ENCODE results near the gene SMOC2. TPM values are rescaled to one million over a fixed set of nuclear protein-coding genes. Genes with fewer than 3 reads are reported as not detected.

Gene SMOC2
- total RNA-seq, 2 donors from 2014 or later = 25.6 to 29.6 TPM

DNA sequence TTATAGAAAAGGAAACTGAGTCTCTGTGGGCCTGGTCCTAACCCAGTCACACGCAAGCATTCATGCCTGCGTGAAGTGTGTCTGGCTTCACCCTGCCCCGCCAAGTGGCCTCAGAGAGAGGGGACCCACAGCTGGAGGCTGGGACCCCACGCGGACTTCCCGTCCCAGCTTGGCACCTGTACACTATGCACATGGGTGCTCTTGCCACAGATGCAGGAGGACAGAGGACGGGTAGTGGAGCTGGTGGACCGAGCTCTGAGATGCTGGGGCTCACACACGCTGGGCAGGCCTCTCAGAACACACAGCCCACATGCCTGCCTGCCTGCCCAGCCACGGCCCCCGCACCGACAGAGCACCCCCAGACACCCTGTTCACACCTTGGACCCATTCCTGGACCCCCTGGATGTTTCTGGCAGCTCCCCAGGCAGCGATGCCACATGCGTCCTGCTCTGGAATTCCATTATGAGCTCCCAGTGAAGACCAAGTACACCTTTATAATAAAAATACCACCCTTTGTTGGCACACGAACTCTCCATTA lies 24.9 kb upstream of the SMOC2 start:
- Histone ChIP-seq H3K27me3 (no peaks in the 10 kb centered on the region), H3K9ac (ENCODE audit: low read depth in 2 of 2, low read length in 2 of 2) (no peak overlapping the region), H3K27ac (no peak overlapping the region), H3K4me1 (no peaks in the 10 kb centered on the region), H3K4me3 (no peak overlapping the region), H3K36me3 (no peaks in the 10 kb centered on the region), H3K9me3 (no peaks in the 10 kb centered on the region)
- DNase-seq = no peak
- intact Hi-C loops (cut with DNase I) = no loop called here
- TF ChIP-seq, protein P1, sequence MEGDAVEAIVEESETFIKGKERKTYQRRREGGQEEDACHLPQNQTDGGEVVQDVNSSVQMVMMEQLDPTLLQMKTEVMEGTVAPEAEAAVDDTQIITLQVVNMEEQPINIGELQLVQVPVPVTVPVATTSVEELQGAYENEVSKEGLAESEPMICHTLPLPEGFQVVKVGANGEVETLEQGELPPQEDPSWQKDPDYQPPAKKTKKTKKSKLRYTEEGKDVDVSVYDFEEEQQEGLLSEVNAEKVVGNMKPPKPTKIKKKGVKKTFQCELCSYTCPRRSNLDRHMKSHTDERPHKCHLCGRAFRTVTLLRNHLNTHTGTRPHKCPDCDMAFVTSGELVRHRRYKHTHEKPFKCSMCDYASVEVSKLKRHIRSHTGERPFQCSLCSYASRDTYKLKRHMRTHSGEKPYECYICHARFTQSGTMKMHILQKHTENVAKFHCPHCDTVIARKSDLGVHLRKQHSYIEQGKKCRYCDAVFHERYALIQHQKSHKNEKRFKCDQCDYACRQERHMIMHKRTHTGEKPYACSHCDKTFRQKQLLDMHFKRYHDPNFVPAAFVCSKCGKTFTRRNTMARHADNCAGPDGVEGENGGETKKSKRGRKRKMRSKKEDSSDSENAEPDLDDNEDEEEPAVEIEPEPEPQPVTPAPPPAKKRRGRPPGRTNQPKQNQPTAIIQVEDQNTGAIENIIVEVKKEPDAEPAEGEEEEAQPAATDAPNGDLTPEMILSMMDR (IDR thresholded peaks at IDR 0.05) = no peak

DNA sequence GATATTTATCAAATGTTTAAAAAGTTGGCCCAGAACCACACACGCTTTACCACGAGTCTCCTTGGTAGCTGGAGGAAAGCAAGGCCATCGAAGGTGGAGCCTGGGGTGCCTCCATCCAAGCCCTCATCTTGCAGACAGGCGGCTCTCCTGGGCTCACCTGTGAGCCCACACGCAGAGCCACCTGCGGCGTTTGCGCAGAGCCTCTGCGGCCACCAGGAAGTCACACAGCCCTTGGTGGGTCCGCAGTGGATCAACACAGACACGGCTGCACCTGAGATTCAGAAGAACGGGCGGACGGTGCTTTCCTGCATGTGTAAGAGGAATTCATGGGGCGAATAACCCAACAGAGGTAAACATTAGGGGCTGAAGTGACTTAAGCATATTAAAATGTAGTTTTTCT lies 24.5 kb upstream of the SMOC2 start:
- TF ChIP-seq, protein P1 (IDR thresholded peaks at IDR 0.05) = no peak
- Histone ChIP-seq H3K36me3 (no peaks in the 10 kb centered on the region), H3K4me3 (no peak overlapping the region), H3K27ac (no peak overlapping the region), H3K4me1 (no peaks in the 10 kb centered on the region), H3K27me3 (no peaks in the 10 kb centered on the region), H3K9me3 (no peaks in the 10 kb centered on the region), H3K9ac (ENCODE audit: low read depth in 2 of 2, low read length in 2 of 2) (no peak overlapping the region)
- intact Hi-C loops (cut with DNase I) = no loop called here
- no peak for DNase-seq

DNA sequence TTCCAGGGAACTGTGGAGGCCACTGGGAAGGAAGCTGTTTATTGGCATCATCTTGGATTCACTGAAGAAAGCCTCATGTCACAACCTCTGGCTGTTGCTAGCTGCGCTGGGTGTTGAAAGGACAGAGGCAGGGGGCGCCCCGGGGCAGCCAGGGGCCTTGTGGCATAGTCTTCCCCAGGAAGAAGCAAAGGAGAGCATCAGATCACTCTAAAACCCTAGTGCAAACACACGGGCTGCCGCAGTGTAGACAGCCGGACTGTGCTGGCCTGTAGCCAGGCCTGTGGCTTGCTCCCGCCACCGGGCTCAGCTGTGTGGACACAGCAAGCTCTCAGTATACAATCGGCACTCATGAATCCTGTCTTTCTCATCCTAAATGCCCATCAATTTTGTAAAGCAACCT lies 23.8 kb upstream of the SMOC2 start:
- H3K27me3 ChIP-seq = no peaks in the 10 kb centered on the region
- no peaks in the 10 kb centered on the region for H3K4me1 ChIP-seq
- TF ChIP-seq, protein P1 (IDR thresholded peaks at IDR 0.05) = no peak
- peak; percentile 28 for DNase-seq
- H3K27ac ChIP-seq = no peak overlapping the region
- H3K9me3 ChIP-seq = no peaks in the 10 kb centered on the region
- no peak overlapping the region for H3K4me3 ChIP-seq
- H3K36me3 ChIP-seq = no peaks in the 10 kb centered on the region
- intact Hi-C loops (cut with DNase I) = no loop called here
- H3K9ac ChIP-seq (ENCODE audit: low read depth in 2 of 2, low read length in 2 of 2) = no peak overlapping the region

DNA sequence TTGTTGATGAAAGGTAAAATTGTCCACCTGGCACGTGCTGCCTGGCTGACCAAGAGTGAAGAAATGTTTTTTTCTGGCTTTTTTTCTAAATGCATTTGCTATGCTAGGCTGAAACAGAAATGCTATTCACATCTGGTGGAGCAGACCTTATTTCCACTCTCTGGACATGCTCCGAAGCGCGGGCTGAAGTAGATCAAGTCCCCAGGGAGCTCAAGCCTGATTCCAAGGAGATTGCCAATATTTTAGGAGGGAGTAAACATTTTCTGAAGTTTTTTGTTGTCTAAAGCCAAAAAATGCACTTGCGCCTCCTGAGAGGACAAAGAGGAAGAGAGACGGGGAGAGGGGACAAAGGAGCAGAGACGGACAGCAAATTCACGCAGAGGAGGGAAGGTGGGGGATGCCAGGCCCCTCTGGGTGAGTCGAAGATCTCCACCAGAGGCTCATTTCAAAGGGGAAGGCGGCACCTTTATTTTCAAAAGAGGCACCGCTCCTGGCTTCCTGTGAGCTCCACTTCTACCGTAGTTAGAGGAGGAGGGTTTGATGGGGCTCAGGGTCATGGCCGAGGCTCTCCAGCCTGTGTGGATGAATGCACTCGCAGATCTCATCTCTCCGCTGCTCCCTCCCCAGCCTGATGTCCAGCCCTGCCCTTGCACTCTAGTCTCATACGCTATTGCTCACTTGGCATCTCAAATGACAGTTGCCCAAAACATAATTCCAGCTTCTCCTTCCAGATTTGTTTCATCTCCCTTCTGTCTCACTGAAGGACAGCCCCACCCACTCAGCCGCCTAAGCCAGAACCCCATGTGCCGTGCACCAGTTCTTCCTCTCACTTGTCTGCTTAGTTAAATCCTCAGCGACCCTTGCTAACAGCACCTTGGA lies 23.1 kb upstream of the SMOC2 start:
- H3K36me3 ChIP-seq = no peaks in the 10 kb centered on the region
- no peaks in the 10 kb centered on the region for H3K4me1 ChIP-seq
- H3K9me3 ChIP-seq = no peaks in the 10 kb centered on the region
- no peak overlapping the region for H3K27ac ChIP-seq
- no peaks in the 10 kb centered on the region for H3K27me3 ChIP-seq
- no peak overlapping the region for H3K9ac ChIP-seq (ENCODE audit: low read depth in 2 of 2, low read length in 2 of 2)
- no peak overlapping the region for H3K4me3 ChIP-seq
- intact Hi-C loops (cut with DNase I) = no loop called here
- DNase-seq = no peak
- TF ChIP-seq, protein P1 (IDR thresholded peaks at IDR 0.05) = no peak

DNA sequence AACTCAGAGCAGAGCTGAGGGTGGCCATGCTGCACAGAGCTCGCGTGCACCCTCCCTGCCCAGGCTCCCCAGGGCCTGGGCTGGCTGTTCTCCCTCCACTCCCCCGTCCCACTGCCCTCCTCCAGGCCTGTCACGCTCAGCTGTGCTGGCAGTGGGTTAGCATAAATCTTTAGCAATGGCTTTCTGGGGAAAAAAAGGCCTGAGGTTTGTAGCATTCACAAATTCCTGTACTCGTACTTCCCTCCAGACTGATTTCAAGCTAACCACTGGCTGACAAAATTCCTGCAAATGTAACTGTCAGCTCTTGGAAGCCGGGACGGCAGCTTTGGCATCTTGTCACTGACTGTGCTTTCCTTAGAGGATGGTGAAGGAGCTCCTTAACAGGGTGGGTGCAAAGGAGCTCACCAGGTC lies 22.3 kb upstream of the SMOC2 start:
- no peak overlapping the region for H3K4me3 ChIP-seq
- H3K9me3 ChIP-seq = no peaks in the 10 kb centered on the region
- H3K4me1 ChIP-seq = no peaks in the 10 kb centered on the region
- H3K36me3 ChIP-seq = no peaks in the 10 kb centered on the region
- DNase-seq = no peak
- intact Hi-C loops (cut with DNase I) = no loop called here
- no peak overlapping the region for H3K27ac ChIP-seq
- H3K27me3 ChIP-seq = no peaks in the 10 kb centered on the region
- H3K9ac ChIP-seq (ENCODE audit: low read depth in 2 of 2, low read length in 2 of 2) = no peak overlapping the region
- TF ChIP-seq, protein P1 (IDR thresholded peaks at IDR 0.05) = no peak
